NB4 (cell line): ENCODE results near the gene MTMR4.
A peak's percentile ranks its signal among the peaks of the same experiment; 100 is the strongest.

ENCODE experiments used
- DNase-seq: peaks from one replicate; pipeline ENCODE4 v3.0.0; 2010; ENCODE audit warnings: low read depth
- H3K4me3 ChIP-seq: one replicate; pipeline ENCODE4 v1.5.1; 2011; ENCODE audit warnings: mild to moderate bottlenecking, low read depth, low read length, moderate library complexity
- CTCF ChIP-seq: IDR thresholded peaks from one replicate; pipeline ENCODE4 v1.5.1; 2012; ENCODE audit warnings: low read depth, low read length
- MYC ChIP-seq: IDR thresholded peaks from 2 replicates; pipeline ENCODE4 v1.6.1; 2011; ENCODE audit warnings: low read depth, low read length
- POLR2A ChIP-seq: IDR thresholded peaks from 2 replicates; pipeline ENCODE4 v1.6.1; 2011; ENCODE audit warnings: mild to moderate bottlenecking; ENCODE audit not compliant: insufficient read length; ENCODE audit errors: extremely low read depth
- TF ChIP-seq, protein P1 (sequence below): IDR thresholded peaks from 2 replicates; pipeline ENCODE4 v1.6.1; 2011; ENCODE audit warnings: low read depth, low read length

The MTMR4 gene

GRCh38 chr17:58468944-58469343, 45.5 kb downstream of the MTMR4 start:
- no peak for DNase-seq
- TF ChIP-seq, protein P1, sequence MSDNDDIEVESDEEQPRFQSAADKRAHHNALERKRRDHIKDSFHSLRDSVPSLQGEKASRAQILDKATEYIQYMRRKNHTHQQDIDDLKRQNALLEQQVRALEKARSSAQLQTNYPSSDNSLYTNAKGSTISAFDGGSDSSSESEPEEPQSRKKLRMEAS, result no peak
- TF ChIP-seq POLR2A, result no peak
- TF ChIP-seq MYC, result no peak
- TF ChIP-seq CTCF, result no peak
- H3K4me3 ChIP-seq, result no peak overlapping the region

GRCh38 chr17:58455491-58455890, 58.9 kb downstream of the MTMR4 start:
- no peak overlapping the region for H3K4me3 ChIP-seq
- DNase-seq, result no peak
- TF ChIP-seq, protein P1, result no peak
- TF ChIP-seq MYC (no peak), CTCF (no peak), POLR2A (no peak)

DNA sequence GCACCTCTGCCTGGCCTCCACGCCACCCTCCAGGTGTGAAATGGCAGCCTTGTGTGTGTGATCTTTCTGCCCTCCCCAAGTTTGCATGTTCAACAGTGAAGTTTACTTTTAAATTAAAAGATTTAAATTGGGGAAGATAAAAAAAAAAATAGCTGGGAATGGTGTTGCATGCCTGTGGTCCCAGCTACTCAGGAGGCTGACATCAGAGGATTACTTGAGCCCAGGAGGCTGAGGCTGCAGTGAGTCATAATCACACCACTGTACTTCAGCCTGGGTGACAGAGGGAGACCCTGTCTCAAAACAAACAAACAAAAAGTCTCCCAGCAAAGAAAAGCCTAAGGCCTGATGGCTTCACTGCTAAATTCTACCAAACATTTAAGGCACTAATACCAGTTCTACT, 61.7 kb downstream of the MTMR4 start:
- TF ChIP-seq POLR2A (no peak), MYC (no peak), CTCF (no peak)
- TF ChIP-seq, protein P1, result no peak
- H3K4me3 ChIP-seq, result no peak overlapping the region
- DNase-seq, result no peak

DNA sequence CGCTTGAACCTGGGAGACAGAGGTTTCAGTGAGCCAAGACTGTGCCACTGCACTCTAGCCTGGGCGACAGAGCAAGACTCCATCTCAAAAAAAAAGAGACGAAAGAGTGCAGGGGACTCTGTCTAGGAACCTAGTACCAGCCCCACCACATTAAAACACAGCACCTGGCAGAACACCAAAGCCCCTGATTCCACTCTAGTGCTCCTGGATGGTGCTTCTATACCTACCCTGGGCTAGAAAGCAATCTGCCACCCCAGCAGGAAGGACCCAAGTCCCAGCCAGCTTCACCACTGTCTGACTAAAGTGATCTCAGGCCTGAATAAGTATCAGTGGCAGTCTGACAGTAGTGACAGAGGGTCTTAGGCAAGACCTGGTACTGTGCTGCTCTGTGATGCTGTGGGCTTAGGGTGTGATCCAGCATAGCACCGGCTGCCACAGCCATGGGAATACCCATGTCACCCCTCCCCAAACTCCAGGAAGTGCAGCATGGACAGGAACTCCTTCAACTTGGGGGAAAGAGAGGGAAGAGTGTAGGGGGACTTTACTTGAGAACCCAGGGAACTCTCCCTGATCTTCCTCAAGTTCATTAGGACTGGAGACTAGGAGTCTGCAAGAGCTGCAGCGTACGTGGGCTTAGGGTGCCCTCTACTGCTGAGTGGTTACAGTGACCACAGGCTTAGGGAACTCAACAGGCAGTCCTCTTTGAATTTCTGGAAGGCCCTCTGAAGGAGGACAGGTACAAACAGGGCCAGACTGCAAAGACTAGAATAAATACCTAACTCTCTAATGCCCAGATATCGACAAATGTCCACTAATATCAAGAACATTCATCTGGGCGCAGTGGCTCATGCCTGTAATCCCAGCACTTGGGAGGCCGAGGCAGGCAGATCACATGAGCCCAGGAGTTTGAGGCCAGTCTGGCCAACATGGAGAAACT, 67.1 kb downstream of the MTMR4 start:
- no peak overlapping the region for H3K4me3 ChIP-seq
- TF ChIP-seq POLR2A (no peak), CTCF (peak; percentile 87), MYC (no peak; the same call in 1 of the 2 replicates)
- TF ChIP-seq, protein P1, result no peak
- peak; percentile 89 for DNase-seq

DNA sequence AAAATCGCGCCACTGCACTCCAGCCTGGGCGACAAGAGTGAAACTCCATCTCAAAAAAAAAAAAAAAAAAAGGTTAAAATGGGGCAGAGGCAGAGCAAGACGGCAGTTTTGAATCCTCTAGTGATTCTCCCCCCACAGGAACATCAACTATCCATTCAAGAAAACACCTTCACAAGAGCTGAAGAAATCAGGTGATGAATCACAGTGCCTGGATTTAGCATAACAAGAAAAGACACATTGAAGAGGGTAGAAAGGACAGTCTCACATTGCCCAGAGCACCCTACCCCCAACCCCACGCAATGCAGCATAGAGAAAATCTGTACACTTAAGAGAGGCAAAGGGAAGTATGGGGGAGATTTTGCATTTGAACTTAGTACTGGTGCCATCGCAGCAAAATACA, 68.4 kb downstream of the MTMR4 start:
- no peak for DNase-seq
- TF ChIP-seq, protein P1, result no peak
- TF ChIP-seq CTCF, result no peak
- no peak for TF ChIP-seq POLR2A
- no peak for TF ChIP-seq MYC
- H3K4me3 ChIP-seq, result no peak overlapping the region
